ENCODE results near the gene GJB3.
"Not testable (repeated sequence)": the region's sequence is repeated elsewhere in the genome, so short reads cannot be mapped to it uniquely, and the experiment has no call there.

The GJB3 gene

GRCh38 chr1:34761176-34761761 is 19.7 kb upstream of the GJB3 start:
- no peak for DNase-seq

GRCh38 chr1:34761776-34762307 is 19.2 kb upstream of the GJB3 start:
- DNase-seq: no peak

DNA sequence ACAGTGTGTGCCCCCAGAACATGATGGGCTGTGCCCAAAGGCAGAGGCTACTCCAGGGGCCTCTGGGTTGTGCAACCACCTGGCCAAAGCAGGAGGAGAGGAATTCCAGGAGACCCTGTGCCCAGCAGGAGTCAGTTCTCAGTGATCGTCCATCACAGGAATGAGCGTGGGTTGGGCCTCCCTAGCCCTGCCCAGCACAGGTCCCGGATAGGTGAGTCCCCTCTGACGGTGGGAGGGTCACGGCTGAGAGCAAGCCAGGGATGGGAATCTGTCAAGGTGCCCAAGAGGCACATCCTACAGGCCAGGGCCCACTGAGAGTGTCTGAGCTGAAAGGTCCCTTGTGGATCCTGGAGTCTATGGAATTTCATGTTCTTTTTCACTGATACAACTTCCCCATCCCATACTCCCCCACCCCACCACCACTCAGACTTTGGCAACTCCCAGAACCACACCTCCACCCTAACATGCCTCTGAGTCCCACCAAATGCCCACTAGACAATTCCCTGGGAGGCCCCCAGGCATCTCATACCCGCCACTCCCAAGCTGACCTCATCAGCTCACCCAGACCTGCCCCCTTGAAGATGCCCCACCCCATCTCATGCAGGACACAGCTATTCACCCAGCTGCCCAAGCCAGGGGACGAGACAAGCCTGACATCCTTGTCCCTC is 18.4 kb upstream of the GJB3 start:
- DNase-seq: no peak

- no peak for DNase-seq
Measured at GRCh38 chr1:34763142-34763781, 17.8 kb upstream of the GJB3 start.

- no peak for DNase-seq
Measured at GRCh38 chr1:34768856-34769255, 12.2 kb upstream of the GJB3 start.

DNA sequence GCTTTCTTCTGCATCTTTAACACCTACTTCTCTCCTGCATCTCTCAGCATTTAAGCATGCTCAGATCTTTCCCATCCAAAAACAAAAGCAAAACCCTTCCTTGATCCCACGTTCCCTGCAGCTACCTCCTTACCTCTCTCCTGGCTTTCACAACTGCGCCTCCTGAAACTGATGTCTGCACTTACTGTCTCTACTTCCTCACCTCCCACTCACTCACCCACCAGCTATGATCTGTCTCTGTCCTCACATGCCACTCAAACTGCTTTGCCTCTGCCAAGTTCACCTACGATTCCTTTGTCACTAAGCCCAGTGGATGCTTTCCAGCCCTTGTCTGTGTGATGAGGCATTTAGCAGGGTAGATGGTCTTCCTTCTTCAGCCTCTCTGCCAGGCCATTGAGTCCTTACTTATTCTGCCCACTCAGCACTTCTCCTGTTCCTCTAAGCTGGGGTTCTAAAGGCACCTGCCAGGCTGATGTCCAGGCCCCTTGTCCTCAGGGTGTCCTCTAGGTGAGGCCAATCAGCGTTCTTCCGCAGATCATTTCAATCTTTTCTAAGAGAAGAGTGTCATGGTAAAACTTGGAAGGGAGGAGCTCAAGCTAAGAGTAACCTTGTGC is 10.0 kb upstream of the GJB3 start:
- DNase-seq: no peak

- no peak for DNase-seq
Measured at GRCh38 chr1:34771573-34772371, 9.2 kb upstream of the GJB3 start.

DNA sequence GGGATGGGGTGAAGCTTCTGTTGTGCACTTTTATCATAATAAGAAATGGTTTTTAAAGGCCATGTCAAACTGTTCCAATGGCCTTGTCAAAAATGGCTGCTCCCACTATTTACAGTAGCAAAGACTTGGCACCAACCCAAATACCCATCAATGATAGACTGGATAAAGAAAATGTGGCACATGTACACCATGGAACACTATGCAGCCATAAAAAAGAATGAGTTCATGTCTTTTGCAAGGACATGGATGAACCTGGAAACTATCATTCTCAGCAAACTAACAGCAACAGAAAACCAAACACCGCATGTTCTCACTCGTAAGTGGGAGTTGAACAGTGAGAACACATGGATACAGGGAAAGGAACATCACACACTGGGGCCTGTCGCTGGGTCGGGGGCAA is 7.9 kb upstream of the GJB3 start:
- DNase-seq: not testable (repeated sequence)

- no peak for DNase-seq
Measured at GRCh38 chr1:34774957-34775356, 6.1 kb upstream of the GJB3 start.

DNA sequence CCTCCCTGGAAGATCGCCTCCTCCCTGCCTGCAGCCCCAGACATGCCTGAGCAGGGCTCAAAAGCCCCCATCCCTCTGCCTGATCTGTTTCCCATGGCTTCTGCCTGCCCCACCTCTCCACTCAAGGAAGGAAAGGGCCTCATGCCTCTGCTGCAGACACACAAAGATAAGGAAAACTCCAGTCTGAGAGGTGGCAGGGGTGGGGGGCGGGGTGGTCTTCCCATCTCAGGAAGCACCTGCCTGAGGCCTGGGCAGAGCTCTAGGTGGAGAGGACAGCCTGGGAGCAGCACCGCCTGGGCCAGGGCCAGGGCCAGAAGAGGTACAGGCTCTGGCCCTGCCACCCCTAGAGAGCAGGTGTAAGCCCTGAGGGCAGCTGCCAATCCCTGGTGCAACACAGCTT is 4.1 kb upstream of the GJB3 start:
- no peak for DNase-seq

DNA sequence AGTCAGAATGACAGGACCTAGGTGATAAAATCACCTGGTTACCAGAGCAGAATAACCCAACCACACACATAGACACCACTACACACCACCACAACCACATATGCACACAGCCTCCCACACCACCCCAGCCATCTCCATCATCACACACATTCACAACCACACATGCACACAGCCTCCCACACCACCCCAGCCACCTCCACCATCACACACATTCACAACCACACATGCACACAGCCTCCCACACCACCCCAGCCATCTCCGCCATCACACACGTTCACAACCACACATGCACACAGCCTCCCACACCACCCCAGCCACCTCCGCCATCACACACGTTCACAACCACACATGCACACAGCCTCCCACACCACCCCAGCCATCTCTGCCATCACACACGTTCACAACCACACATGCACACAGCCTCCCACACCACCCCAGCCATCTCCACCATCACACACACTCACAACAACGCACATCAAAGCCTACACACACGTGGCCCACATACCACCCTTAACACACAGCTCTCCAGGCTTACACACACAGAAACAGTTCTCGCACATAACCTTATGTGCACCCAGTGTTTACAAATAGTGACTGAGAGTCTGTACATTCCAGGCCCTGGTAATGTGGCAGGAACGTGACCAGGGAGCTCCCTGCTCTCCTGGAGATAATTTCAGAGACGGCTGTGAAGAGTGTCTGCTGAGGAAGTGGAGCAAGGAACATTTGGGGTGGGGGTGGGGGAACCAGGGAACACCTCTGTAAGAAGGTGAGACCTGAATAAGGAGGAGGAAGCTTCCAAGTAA is 3.3 kb upstream of the GJB3 start:
- DNase-seq: no peak

DNA sequence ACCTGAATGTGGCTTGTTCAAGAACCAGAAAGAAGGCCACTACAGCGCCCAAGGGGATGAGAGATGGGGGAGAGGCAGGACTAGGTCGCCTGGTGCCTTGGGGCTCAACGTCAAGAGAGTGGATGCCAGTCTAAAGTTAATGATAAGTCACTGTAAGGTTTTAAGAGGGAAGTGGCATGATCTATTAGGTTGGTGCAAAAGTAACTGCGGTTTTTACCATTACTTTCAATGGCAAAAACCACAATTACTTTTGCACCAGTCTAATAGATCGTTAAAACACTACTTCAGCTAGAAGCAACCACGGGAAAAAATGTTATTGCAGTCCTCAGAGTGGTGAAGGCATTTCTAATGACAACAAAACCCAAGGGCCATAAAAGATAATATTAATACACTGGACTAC is 2.6 kb upstream of the GJB3 start:
- no peak for DNase-seq

DNA sequence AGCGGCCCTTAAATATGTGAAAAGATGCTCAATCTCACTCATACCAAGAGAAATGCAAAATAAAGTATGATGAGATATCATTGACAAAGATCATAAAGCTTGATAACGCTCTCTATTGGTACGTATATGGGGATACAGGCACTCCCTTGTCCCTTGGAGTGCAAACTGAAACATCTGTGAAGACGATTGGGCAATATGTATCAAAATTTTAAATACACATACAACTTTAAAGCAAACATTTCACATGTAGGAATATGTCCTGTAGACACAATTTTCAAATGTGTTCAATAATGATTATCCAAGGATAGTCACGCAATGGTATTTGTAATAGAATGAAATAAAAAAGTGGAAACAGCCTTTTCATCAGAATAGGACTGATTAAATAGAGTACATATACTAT is 2.0 kb upstream of the GJB3 start:
- no peak for DNase-seq

DNA sequence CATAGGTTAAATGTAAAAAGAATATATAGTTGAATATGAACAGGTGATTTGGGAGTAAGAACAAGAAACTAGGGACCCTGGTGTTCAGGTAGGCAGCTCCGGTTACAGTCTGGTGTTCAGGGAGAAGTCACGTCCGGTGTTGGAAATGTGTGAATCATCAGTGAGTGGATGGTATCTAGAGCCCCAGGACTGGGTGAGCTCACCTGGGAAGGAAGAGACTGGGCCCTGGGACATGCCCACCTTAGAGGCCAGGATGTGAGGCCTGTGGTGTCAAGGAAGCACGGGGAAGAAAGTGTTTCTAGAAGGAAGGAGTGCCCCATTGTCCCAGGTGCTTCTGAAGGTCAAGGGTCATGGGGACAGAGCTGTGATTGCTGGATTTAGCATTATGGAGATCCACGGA is 1.5 kb upstream of the GJB3 start:
- no peak for DNase-seq

GRCh38 chr1:34779962-34780361 is 1.1 kb upstream of the GJB3 start:
- no peak for DNase-seq

DNA sequence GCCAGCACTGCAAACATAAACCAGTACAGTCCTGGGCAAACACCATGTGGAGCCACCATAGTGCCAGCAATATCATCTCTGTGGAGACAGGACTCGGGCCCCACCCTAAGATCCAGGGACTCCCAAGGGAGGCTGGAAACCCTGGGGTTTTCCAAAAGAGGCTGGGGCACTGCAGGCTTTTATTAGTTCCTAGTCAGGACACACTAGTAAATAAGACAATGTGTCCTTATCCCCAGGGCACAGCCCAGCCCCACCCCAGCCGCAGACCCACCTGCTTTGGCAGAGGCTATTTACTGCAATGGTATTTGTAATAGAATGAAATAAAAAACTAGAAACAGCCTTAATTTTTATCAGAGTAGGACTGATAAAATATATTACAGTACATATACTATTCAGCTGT is 486 bp upstream of the GJB3 start:
- no peak for DNase-seq

DNA sequence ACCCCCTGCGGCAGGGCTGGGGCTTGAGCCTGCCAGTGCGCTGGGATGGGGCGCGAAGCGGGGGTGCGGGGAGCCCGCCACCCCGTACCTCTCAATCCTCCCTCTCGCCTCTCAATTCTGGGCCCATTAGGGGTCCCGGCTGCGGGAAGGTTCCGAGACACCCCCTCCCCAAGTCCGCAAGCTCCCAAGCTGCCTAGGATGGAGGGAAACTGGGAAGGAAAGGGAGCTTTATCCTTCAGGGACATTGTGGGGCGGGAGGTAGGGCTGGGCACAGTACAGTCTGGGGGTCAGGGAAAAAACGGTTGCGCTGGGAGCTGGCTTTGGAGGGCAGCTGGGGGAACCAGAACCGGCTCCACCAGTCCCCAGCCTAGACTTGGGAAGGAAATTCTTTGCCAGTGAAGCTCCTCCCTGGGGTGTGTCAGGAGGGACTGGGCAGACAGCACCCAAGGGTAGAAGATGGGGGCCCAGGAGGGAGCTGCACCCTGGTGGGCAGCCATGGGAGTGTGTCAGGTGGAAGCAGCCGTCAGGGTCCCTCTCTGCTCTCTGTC is 904 bp downstream of the GJB3 start:
- no peak for DNase-seq

- no peak for DNase-seq
Measured at GRCh38 chr1:34784751-34785221, 3.8 kb downstream of the GJB3 start.

DNA sequence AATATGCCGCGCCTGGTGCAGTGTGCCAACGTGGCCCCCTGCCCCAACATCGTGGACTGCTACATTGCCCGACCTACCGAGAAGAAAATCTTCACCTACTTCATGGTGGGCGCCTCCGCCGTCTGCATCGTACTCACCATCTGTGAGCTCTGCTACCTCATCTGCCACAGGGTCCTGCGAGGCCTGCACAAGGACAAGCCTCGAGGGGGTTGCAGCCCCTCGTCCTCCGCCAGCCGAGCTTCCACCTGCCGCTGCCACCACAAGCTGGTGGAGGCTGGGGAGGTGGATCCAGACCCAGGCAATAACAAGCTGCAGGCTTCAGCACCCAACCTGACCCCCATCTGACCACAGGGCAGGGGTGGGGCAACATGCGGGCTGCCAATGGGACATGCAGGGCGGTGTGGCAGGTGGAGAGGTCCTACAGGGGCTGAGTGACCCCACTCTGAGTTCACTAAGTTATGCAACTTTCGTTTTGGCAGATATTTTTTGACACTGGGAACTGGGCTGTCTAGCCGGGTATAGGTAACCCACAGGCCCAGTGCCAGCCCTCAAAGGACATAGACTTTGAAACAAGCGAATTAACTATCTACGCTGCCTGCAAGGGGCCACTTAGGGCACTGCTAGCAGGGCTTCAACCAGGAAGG is 4.3 kb downstream of the GJB3 start:
- no peak for DNase-seq

DNA sequence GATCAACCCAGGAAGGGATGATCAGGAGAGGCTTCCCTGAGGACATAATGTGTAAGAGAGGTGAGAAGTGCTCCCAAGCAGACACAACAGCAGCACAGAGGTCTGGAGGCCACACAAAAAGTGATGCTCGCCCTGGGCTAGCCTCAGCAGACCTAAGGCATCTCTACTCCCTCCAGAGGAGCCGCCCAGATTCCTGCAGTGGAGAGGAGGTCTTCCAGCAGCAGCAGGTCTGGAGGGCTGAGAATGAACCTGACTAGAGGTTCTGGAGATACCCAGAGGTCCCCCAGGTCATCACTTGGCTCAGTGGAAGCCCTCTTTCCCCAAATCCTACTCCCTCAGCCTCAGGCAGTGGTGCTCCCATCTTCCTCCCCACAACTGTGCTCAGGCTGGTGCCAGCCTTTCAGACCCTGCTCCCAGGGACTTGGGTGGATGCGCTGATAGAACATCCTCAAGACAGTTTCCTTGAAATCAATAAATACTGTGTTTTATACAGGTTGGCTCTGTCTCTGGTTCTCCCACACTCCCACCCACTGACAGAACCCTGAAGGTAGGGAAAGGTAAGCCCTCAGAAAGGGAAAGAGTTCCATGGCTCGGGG is 5.0 kb downstream of the GJB3 start:
- no peak for DNase-seq

Data from CD4-positive, alpha-beta T cell treated with Interleukin-17A for 1 hour (primary cell).